K562 (cell line): ENCODE measurements around the gene MECP2. TPM values are rescaled to one million over a fixed set of nuclear protein-coding genes. Genes with fewer than 3 reads are reported as not detected.
A peak's percentile ranks its signal among the peaks of the same experiment; 100 is the strongest.

Experiments used
- ATAC-seq: fragments of 200-7000 bp; cut with Tn5 transposase; 3 replicates; pipeline ENCODE4 v1.9.1; 2020; ENCODE audit warnings: moderate library complexity
- BruUV-seq: library from RNA; stranded (reverse); fragments of 400-500 nt; replicated peaks from 2 replicates; lab custom pipeline; 2021; lab: Mats Ljungman, UMichigan
- CTCF ChIA-PET: fragments of 300-600 bp; formaldehyde crosslinking; extraction: SDS; loops from one replicate; lab custom pipeline; 2021; ENCODE audit warnings: low intra/inter-chr PET ratio; lab: Yijun Ruan, JAX
- POLR2A ChIA-PET: fragments of 300-600, 350-650 bp; sonication (Branson Sonifier 250); formaldehyde crosslinking; extraction: SDS; loops from one replicate; lab custom pipeline; 2021; ENCODE audit warnings: antibody characterized with exemption, inconsistent platforms; lab: Yijun Ruan, JAX
- DNase-seq, 4 experiments: peaks; one replicate each; pipeline versions ENCODE4 v3.0.0 to v3.0.0-alpha.2; 2011 to 2018; ENCODE audit warnings: low spot score in 3 of 4, mixed read lengths in 3 of 4; ENCODE audit errors: extremely low read depth in 1 of 4
- FAIRE-seq: peaks from 2 replicates; lab custom pipeline; 2011; peaks lifted over from hg19 to GRCh38; lab: Jason Lieb, UNC
- H2AFZ ChIP-seq: 2 replicates; pipeline ENCODE4 v1.6.0; 2011; ENCODE audit warnings: low read depth, low read length, control low read depth, inconsistent platforms
- H3K27ac ChIP-seq: fragments of 200-600 bp; 3 replicates; pipeline ENCODE4 v1.8.0; 2011; ENCODE audit warnings: low read depth, mild to moderate bottlenecking, control low read depth, inconsistent platforms, low read length, moderate library complexity, mixed read lengths; ENCODE audit errors: extremely low read depth
- H3K27me3 ChIP-seq, 2 experiments: fragments of 300-600 bp in 1 of 2; 2 replicates in 1 of 2; 3 replicates in 1 of 2; pipeline versions ENCODE4 v1.6.0 to v1.8.0; 2011; ENCODE audit warnings: inconsistent platforms in 2 of 2, low read length in 2 of 2, mild to moderate bottlenecking in 1 of 2, mixed read lengths in 1 of 2, moderate library complexity in 1 of 2; ENCODE audit not compliant: control insufficient read depth in 2 of 2, insufficient read depth in 2 of 2
- H3K36me3 ChIP-seq: fragments of 300-600 bp; 3 replicates; pipeline ENCODE4 v1.8.0; 2011; ENCODE audit warnings: mild to moderate bottlenecking, low read length, inconsistent platforms; ENCODE audit not compliant: control insufficient read depth, insufficient read depth
- H3K4me1 ChIP-seq, 2 experiments: fragments of 200-600 bp in 1 of 2; replicated peaks in 1 of 2; 2 replicates in 1 of 2; 3 replicates in 1 of 2; pipeline versions ENCODE4 v1.5.1 to v1.8.0; 2011; ENCODE audit warnings: inconsistent platforms in 2 of 2, low read length in 2 of 2, mild to moderate bottlenecking in 1 of 2, mixed read lengths in 1 of 2, moderate library complexity in 1 of 2; ENCODE audit not compliant: control insufficient read depth in 2 of 2, insufficient read depth in 2 of 2
- H3K4me2 ChIP-seq: 2 replicates; pipeline ENCODE4 v1.6.1; 2011; ENCODE audit warnings: low read length, control low read depth, inconsistent platforms, mixed read lengths; ENCODE audit not compliant: insufficient read depth
- H3K4me3 ChIP-seq: fragments of 200-600 bp; sonication (generic), shearing (Covaris generic); 2 replicates; pipeline ENCODE4 v1.5.1; 2016; ENCODE audit warnings: control low read depth, inconsistent platforms
- H3K79me2 ChIP-seq: fragments of 200-600 bp; 3 replicates; pipeline ENCODE4 v1.8.0; 2011; ENCODE audit warnings: low read length, inconsistent platforms; ENCODE audit not compliant: control insufficient read depth, insufficient read depth
- H3K9ac ChIP-seq, 2 experiments: 2 replicates each; pipeline versions ENCODE4 v1.6.0 to v1.6.1; 2011; ENCODE audit warnings: low read depth in 2 of 2, low read length in 2 of 2, control low read depth in 1 of 2, inconsistent platforms in 1 of 2, mild to moderate bottlenecking in 1 of 2, mixed read lengths in 1 of 2; ENCODE audit not compliant: insufficient read depth in 1 of 2
- H3K9me1 ChIP-seq: one replicate; pipeline ENCODE4 v1.6.0; 2011; ENCODE audit warnings: inconsistent platforms, mild to moderate bottlenecking, low read length, moderate library complexity; ENCODE audit not compliant: control insufficient read depth, insufficient read depth
- H3K9me3 ChIP-seq: replicated peaks from 2 replicates; pipeline ENCODE4 v1.5.1; 2011; ENCODE audit warnings: low read depth, low read length, inconsistent platforms; ENCODE audit not compliant: control insufficient read depth, insufficient read depth
- H4K20me1 ChIP-seq: replicated peaks from 2 replicates; pipeline ENCODE4 v1.6.1; 2011; ENCODE audit warnings: low read length, inconsistent platforms, mixed read lengths; ENCODE audit not compliant: control insufficient read depth, insufficient read depth
- C11orf30 ChIP-seq: fragments of 450-650 bp; IDR thresholded peaks from 2 replicates; pipeline ENCODE4 v1.6.1; 2016; ENCODE audit warnings: low read depth, mild to moderate bottlenecking
- ELF4 ChIP-seq: fragments of 450-650 bp; formaldehyde crosslinking; IDR thresholded peaks from 2 replicates; pipeline ENCODE4 v1.4.0; 2022; ENCODE audit warnings: missing genetic modification characterization
- L3MBTL2 ChIP-seq: fragments of 450-650 bp; IDR thresholded peaks from 2 replicates; pipeline ENCODE4 v1.6.1; 2016; ENCODE audit warnings: mild to moderate bottlenecking, moderate library complexity
- PHTF2 ChIP-seq: fragments of 250-450 bp; sonication (Bioruptor Pico); IDR thresholded peaks from 2 replicates; pipeline ENCODE4 v1.5.0; 2021; ENCODE audit warnings: mild to moderate bottlenecking
- PPARD ChIP-seq: fragments of 250-450 bp; sonication (Bioruptor Pico); IDR thresholded peaks from 2 replicates; pipeline ENCODE4 v1.8.0; 2022; ENCODE audit warnings: inconsistent platforms, mild to moderate bottlenecking, moderate library complexity
- RBFOX2 ChIP-seq: fragments of 200-400 bp; formaldehyde crosslinking; IDR thresholded peaks from 2 replicates; pipeline ENCODE4 v1.6.1; 2017; ENCODE audit warnings: low read depth, mild to moderate bottlenecking, low read length, moderate library complexity
- REST ChIP-seq, 2 experiments: fragments of 450-650 bp; formaldehyde crosslinking in 1 of 2; IDR thresholded peaks; 2 replicates each; pipeline versions ENCODE4 v1.4.0 to v1.6.1; 2014 to 2020; ENCODE audit warnings: mild to moderate bottlenecking in 2 of 2, borderline replicate concordance in 1 of 2, low read depth in 1 of 2
- SRSF1 ChIP-seq: fragments of 200-400 bp; formaldehyde crosslinking; IDR thresholded peaks from 2 replicates; pipeline ENCODE4 v1.6.1; 2017; ENCODE audit warnings: mild to moderate bottlenecking, low read depth, low read length, moderate library complexity
- TAL1 ChIP-seq: fragments of 450-650 bp; IDR thresholded peaks from 2 replicates; pipeline ENCODE4 v1.6.1; 2016; ENCODE audit warnings: mild to moderate bottlenecking
- YY1 ChIP-seq, 3 experiments: IDR thresholded peaks; 2 replicates each; pipeline ENCODE4 v1.6.1; 2011; ENCODE audit warnings: low read length in 2 of 3, mild to moderate bottlenecking in 2 of 3, moderate library complexity in 2 of 3, borderline replicate concordance in 1 of 3, control low read depth in 1 of 3, low read depth in 1 of 3; ENCODE audit not compliant: insufficient read depth in 3 of 3, insufficient replicate concordance in 2 of 3, control insufficient read depth in 1 of 3, insufficient read length in 1 of 3; ENCODE audit errors: extremely low read depth in 1 of 3
- WGBS: fragments of 100-300 bp; shearing (Covaris generic); methylation state at CpG from one replicate; pipeline ENCODE4 v1.1.6; 2016; ENCODE audit warnings: low coverage, mixed read lengths; ENCODE audit not compliant: insufficient coverage; ENCODE audit errors: missing lambda C conversion rate; 5-methylcytosine and 5-hydroxymethylcytosine counted together
- in situ Hi-C: fragments of 300-500 bp; cut with MboI; formaldehyde crosslinking; loops from 4 replicates; pipeline ENCODE4 v1.15.0; 2018; ENCODE audit warnings: inconsistent platforms, mixed read lengths
- intact Hi-C: fragments of 100-400 bp; cut with micrococcal nuclease; formaldehyde crosslinking; loops from 2 replicates; pipeline ENCODE4 v1.14.2; 2022
- polyA plus RNA-seq, 8 experiments: library from polyadenylated mRNA; depleted of rRNA in 4 of 8; stranded (reverse) in 5 of 8; unstranded in 3 of 8; fragments of >200 nt; fragmentation: Nextera tagmentation in 2 of 8; fragmentation: Illumina TruSeq in 1 of 8; extraction: Ambion mirVana in 2 of 8; extraction: Trizol in 1 of 8; gene quantifications; 2 replicates each; pipeline versions ENCODE4 v1.2.1 to v1.2.3, GENCODE V29; 2011 to 2014; ENCODE audit warnings: inconsistent platforms in 1 of 8, missing spikeins in 1 of 8
- total RNA-seq, 7 experiments: library from RNA; depleted of rRNA in 6 of 7; stranded (reverse); fragments of >200 nt in 6 of 7; fragmentation: Illumina TruSeq in 2 of 7; extraction: Trizol in 2 of 7; gene quantifications; 2 replicates each; pipeline versions ENCODE4 v1.2.1 to v1.2.3, GENCODE V29; 2011 to 2021; ENCODE audit warnings: low replicate concordance in 1 of 7

The MECP2 gene
- total and polyA plus RNA-seq, 9 of the 15 experiments (the other 6 are each of a cell fraction or from before 2014, with no cell fraction given), result 2.1 to 50.9 (median 30.5) TPM

GRCh38 chrX:154064637-154065435 lies 32.7 kb downstream of the MECP2 start:
- FAIRE-seq (no peak), DNase-seq (no peak), ATAC-seq (no peak; the same call in 2 of the 3 replicates)
- BruUV-seq, result no TSS peak
- Histone ChIP-seq H3K4me3 (no peak overlapping the region), H3K9me1 (no peaks in the 10 kb centered on the region), H4K20me1 (peaks cover 29% of the 10 kb centered on the region), H3K36me3 (peaks cover 23% of the 10 kb centered on the region), H3K4me1 (peaks cover 10% of the 10 kb centered on the region in 2 experiments; a peak in 4 of 5 replicates), H3K9me3 (no peaks in the 10 kb centered on the region), H2AFZ (no peak overlapping the region), H3K27ac (peak overlapping the region; percentile 24; the same call in 1 of the 3 replicates), H3K27me3 (no peaks in the 10 kb centered on the region), H3K79me2 (peaks cover 92% of the 10 kb centered on the region), H3K9ac (peak overlapping the region in 1 of 2 experiments; percentile 58; a peak in 1 of 4 replicates), H3K4me2 (no peak overlapping the region)
- in situ Hi-C loops (no loop called here), intact Hi-C loops (no loop called here)
- CTCF ChIA-PET, result no interaction called here
- WGBS, result 73% methylated on average over 6 of the region's 9 CpGs
- POLR2A ChIA-PET, result interaction anchor here (0.6 to 1.9 kb wide), 2 partner anchors 12 to 138 kb away, joined by 4 read pairs; no protein-coding TSS in a partner anchor
- TF ChIP-seq C11orf30 (peak; percentile 42; the same call in 1 of the 2 replicates), ELF4 (no peak), L3MBTL2 (no peak), PHTF2 (CRISPR knock-in tag) (no peak), TAL1 (no peak), SRSF1 (no peak), REST (IDR thresholded peaks at IDR 0.05; ENCODE audit: borderline replicate concordance) (peak; percentile 55), REST (CRISPR knock-in tag; IDR thresholded peaks at IDR 0.05; ENCODE audit: low read depth) (no peak), RBFOX2 (no peak), YY1 (IDR thresholded peaks at IDR 0.05; ENCODE audit: borderline replicate concordance in 1 of 3, control insufficient read depth in 1 of 3, extremely low read depth in 1 of 3, insufficient read depth in 3 of 3, insufficient read length in 1 of 3, insufficient replicate concordance in 2 of 3, low read depth in 1 of 3, low read length in 2 of 3) (no peak), PPARD (no peak)
